ENCODE measurements around the gene MDH2. TPM values are rescaled to one million over a fixed set of nuclear protein-coding genes. Genes with fewer than 3 reads are reported as not detected.
"Not testable (repeated sequence)": the region's sequence is repeated elsewhere in the genome, so short reads cannot be mapped to it uniquely, and the experiment has no call there.

The MDH2 gene
- total RNA-seq, 1 donor from 2014 or later = 81.8 TPM

DNA sequence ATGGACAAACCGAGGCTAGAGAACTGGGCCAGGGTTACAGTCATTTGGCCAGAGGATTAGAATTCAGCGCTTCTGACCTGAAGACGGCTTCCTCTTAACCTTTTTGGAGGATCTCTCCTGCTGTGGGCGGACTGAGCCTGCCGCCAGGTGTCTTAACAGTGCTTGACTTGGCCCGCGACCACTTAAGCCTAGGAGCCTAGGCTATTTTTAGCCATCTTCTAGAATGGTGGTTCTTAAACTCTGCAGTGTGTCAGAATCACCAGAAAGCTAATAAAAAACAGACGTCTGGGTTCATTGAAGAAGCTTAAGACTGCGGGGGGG, 722 bp downstream of the MDH2 start:
- Histone ChIP-seq H3K4me1 (peaks cover 66% of the 10 kb centered on the region), H3K36me3 (no peaks in the 10 kb centered on the region), H3K9me3 (no peaks in the 10 kb centered on the region), H3K27ac (peak overlapping the region; percentile 84), H3K4me3 (peak overlapping the region; percentile 97 to 100), H3K27me3 (no peaks in the 10 kb centered on the region)
- DNase-seq (ENCODE audit: extremely low spot score in 2 of 2) = no peak
- TF ChIP-seq, protein P1, sequence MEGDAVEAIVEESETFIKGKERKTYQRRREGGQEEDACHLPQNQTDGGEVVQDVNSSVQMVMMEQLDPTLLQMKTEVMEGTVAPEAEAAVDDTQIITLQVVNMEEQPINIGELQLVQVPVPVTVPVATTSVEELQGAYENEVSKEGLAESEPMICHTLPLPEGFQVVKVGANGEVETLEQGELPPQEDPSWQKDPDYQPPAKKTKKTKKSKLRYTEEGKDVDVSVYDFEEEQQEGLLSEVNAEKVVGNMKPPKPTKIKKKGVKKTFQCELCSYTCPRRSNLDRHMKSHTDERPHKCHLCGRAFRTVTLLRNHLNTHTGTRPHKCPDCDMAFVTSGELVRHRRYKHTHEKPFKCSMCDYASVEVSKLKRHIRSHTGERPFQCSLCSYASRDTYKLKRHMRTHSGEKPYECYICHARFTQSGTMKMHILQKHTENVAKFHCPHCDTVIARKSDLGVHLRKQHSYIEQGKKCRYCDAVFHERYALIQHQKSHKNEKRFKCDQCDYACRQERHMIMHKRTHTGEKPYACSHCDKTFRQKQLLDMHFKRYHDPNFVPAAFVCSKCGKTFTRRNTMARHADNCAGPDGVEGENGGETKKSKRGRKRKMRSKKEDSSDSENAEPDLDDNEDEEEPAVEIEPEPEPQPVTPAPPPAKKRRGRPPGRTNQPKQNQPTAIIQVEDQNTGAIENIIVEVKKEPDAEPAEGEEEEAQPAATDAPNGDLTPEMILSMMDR (IDR thresholded peaks at IDR 0.05) = no peak
- no peak for TF ChIP-seq POLR2AphosphoS5 (IDR thresholded peaks at IDR 0.05; ENCODE audit: insufficient read depth in 1 of 2, low read depth in 1 of 2)
- no peak for TF ChIP-seq POLR2A (IDR thresholded peaks at IDR 0.05)
- intact Hi-C loops (cut with DNase I) = no loop called here

DNA sequence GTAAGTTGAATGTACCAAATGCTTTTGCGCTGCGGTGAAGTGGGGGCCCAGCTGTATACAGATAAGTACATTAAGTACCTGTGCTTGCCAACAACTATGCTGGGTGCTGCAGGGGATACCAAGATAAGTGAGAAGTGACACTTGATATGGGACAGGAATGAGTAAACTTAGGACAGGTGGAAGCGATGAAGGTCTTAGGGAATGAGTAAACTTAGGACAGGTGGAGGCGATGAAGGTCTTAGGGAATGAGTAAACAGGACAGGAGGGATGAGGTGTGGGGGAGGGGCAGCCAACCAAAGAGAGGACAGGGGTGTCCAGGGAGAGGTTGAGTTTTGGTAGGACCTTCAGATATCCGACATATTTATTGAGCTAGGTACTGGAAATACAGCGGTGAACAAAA, 1.4 kb downstream of the MDH2 start:
- intact Hi-C loops (cut with DNase I) = no loop called here
- Histone ChIP-seq H3K9me3 (no peaks in the 10 kb centered on the region), H3K36me3 (no peaks in the 10 kb centered on the region), H3K27ac (no peak overlapping the region), H3K4me3 (peak overlapping the region in 1 of 2 donors; percentile 97), H3K4me1 (peaks cover 73% of the 10 kb centered on the region), H3K27me3 (no peaks in the 10 kb centered on the region)
- TF ChIP-seq, protein P1 (IDR thresholded peaks at IDR 0.05) = no peak
- TF ChIP-seq POLR2AphosphoS5 (IDR thresholded peaks at IDR 0.05; ENCODE audit: insufficient read depth in 1 of 2, low read depth in 1 of 2) (no peak), POLR2A (IDR thresholded peaks at IDR 0.05) (no peak)
- DNase-seq (ENCODE audit: extremely low spot score in 2 of 2) = no peak

DNA sequence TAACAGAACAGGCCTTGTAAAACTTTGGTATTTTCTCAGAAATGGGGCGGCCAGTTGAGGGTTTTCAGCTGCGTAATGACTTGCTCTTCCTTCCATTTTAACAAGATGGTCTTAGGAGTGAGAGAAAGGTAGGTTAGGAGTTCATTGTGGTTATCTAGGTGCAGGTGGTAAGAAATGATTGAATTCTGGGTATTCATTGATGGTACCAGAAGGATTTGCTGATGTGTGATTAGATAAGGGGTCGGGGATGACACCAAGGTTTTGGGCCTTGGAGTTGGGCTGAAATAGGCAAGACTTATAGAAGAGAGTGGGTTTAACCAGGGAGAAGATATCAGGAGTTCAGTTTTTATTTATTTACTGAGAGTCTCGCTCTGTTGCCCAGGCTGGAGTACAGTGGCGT, 2.6 kb downstream of the MDH2 start:
- no peak for TF ChIP-seq POLR2AphosphoS5 (IDR thresholded peaks at IDR 0.05; ENCODE audit: insufficient read depth in 1 of 2, low read depth in 1 of 2)
- no peak for TF ChIP-seq POLR2A (IDR thresholded peaks at IDR 0.05)
- Histone ChIP-seq H3K4me1 (peaks cover 74% of the 10 kb centered on the region), H3K27me3 (no peaks in the 10 kb centered on the region), H3K27ac (no peak overlapping the region), H3K9me3 (no peaks in the 10 kb centered on the region), H3K36me3 (no peaks in the 10 kb centered on the region), H3K4me3 (no peak overlapping the region)
- no peak for DNase-seq (ENCODE audit: extremely low spot score in 2 of 2)
- intact Hi-C loops (cut with DNase I) = no loop called here

DNA sequence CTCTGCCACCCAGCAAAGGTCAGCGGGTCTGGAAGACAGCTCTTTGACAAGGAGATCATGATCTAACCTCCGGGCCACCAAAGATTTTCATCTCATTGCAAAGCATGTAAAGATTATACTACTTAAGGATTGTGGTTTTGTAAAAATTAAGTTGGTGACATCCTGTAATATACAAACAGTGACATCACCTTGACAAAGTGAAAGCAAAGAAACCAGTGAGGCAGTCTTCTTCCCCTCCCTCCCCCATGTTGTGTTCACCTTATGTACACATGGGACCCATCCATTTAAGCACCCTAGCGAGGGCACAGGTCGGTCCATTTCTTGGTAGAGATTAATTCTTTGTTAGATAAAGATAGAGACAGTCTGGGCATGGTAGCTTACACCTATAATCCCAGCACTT, 3.9 kb downstream of the MDH2 start:
- no peak for DNase-seq (ENCODE audit: extremely low spot score in 2 of 2)
- intact Hi-C loops (cut with DNase I) = no loop called here
- Histone ChIP-seq H3K4me1 (peaks cover 61% of the 10 kb centered on the region), H3K36me3 (peaks cover 0 to 3% of the 10 kb centered on the region in 2 donors), H3K27me3 (no peaks in the 10 kb centered on the region), H3K9me3 (no peaks in the 10 kb centered on the region), H3K4me3 (no peak overlapping the region), H3K27ac (no peak overlapping the region)
- TF ChIP-seq, protein P1 (IDR thresholded peaks at IDR 0.05) = no peak
- no peak for TF ChIP-seq POLR2AphosphoS5 (IDR thresholded peaks at IDR 0.05; ENCODE audit: insufficient read depth in 1 of 2, low read depth in 1 of 2)
- no peak for TF ChIP-seq POLR2A (IDR thresholded peaks at IDR 0.05)

- H3K9me3 ChIP-seq; DNase-seq (ENCODE audit: extremely low spot score in 2 of 2); H3K4me3 ChIP-seq; intact Hi-C loops (cut with DNase I); H3K27ac ChIP-seq; H3K27me3 ChIP-seq: not testable (repeated sequence)
- Histone ChIP-seq H3K4me1 (peaks cover 55% of the 10 kb centered on the region), H3K36me3 (peaks cover 0 to 12% of the 10 kb centered on the region in 2 donors)
These were observed 4.8 kb downstream of the MDH2 start for GRCh38 chr7:76052681-76053080.

- Histone ChIP-seq H3K9me3 (no peaks in the 10 kb centered on the region), H3K4me3 (no peak overlapping the region), H3K36me3 (peaks cover 0 to 19% of the 10 kb centered on the region in 2 donors), H3K4me1 (peaks cover 55% of the 10 kb centered on the region), H3K27ac (no peak overlapping the region), H3K27me3 (no peaks in the 10 kb centered on the region)
- TF ChIP-seq, protein P1 (IDR thresholded peaks at IDR 0.05) = no peak
- TF ChIP-seq POLR2A (IDR thresholded peaks at IDR 0.05) = no peak
- no peak for TF ChIP-seq POLR2AphosphoS5 (IDR thresholded peaks at IDR 0.05; ENCODE audit: insufficient read depth in 1 of 2, low read depth in 1 of 2)
- intact Hi-C loops (cut with DNase I) = no loop called here
- DNase-seq (ENCODE audit: extremely low spot score in 2 of 2) = no peak
These were observed 5.6 kb downstream of the MDH2 start for GRCh38 chr7:76053461-76053860.

Measured in vagina (tissue), 2 donors.